Prostate gland (tissue), 2 donors: ENCODE data around the gene STAM2.
"Not testable (repeated sequence)": the region's sequence is repeated elsewhere in the genome, so short reads cannot be mapped to it uniquely, and the experiment has no call there.

Source experiments
- CTCF ChIP-seq, 4 experiments: fragments of 200-600 bp in 2 of 4; fragments of 450-650 bp in 2 of 4; sonication (generic) in 2 of 4; IDR thresholded peaks; 1 replicate in 3 of 4; 2 replicates in 1 of 4; pipeline ENCODE4 v1.5.1; 2016 to 2019; ENCODE audit warnings: antibody characterized with exemption in 4 of 4, mild to moderate bottlenecking in 2 of 4, moderate library complexity in 2 of 4
- POLR2AphosphoS5 ChIP-seq: sonication (generic); formaldehyde crosslinking; IDR thresholded peaks from one replicate; pipeline ENCODE4 v1.6.1; 2017; ENCODE audit warnings: antibody characterized with exemption

- not testable (repeated sequence) for TF ChIP-seq POLR2AphosphoS5; CTCF (IDR thresholded peaks at IDR 0.05)
These were observed 15.2 kb downstream of the STAM2 start for GRCh38 chr2:152160378-152160777.
